OCI-LY7 (cell line): ENCODE results near the gene GLB1L3.

Experiments used
- EZH2phosphoT487 ChIP-seq: fragments of 200-600 bp; sonication (generic); IDR thresholded peaks from 2 replicates; pipeline ENCODE4 v1.6.1; 2018; ENCODE audit warnings: low read depth, borderline replicate concordance, mild to moderate bottlenecking, mixed run types, antibody characterized with exemption, low read length, moderate library complexity, mixed read lengths
- TF ChIP-seq, protein P1 (sequence below): fragments of 200-600 bp; sonication (generic); conservative IDR thresholded peaks from 2 replicates; pipeline ENCODE4 v1.5.1; 2014; ENCODE audit warnings: mild to moderate bottlenecking, antibody characterized with exemption, low read length, moderate library complexity, mixed read lengths

DNA sequence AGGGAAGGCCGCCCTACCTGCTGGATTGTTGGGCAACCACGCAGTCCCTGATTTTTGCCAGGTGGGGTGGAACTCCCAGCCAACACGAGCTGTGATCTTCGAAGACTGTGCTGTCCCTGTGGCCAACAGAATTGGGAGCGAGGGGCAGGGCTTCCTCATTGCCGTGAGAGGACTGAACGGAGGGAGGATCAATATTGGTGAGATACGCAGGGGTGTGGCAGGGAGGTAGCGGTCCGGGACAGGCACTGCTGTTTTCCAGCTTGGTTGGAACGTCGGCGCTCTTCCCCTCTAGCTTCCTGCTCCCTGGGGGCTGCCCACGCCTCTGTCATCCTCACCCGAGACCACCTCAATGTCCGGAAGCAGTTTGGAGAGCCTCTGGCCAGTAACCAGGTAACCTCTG is 15.2 kb upstream of the GLB1L3 start:
- TF ChIP-seq, protein P1, sequence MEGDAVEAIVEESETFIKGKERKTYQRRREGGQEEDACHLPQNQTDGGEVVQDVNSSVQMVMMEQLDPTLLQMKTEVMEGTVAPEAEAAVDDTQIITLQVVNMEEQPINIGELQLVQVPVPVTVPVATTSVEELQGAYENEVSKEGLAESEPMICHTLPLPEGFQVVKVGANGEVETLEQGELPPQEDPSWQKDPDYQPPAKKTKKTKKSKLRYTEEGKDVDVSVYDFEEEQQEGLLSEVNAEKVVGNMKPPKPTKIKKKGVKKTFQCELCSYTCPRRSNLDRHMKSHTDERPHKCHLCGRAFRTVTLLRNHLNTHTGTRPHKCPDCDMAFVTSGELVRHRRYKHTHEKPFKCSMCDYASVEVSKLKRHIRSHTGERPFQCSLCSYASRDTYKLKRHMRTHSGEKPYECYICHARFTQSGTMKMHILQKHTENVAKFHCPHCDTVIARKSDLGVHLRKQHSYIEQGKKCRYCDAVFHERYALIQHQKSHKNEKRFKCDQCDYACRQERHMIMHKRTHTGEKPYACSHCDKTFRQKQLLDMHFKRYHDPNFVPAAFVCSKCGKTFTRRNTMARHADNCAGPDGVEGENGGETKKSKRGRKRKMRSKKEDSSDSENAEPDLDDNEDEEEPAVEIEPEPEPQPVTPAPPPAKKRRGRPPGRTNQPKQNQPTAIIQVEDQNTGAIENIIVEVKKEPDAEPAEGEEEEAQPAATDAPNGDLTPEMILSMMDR, result no peak
- TF ChIP-seq EZH2phosphoT487, result no peak
